ENCODE results near the gene SH3BP1. TPM values are rescaled to one million over a fixed set of nuclear protein-coding genes. Genes with fewer than 3 reads are reported as not detected.

Gene SH3BP1
- total and polyA plus RNA-seq, 4 donors, result 14.8 to 20.2 (median 18.0) TPM

DNA sequence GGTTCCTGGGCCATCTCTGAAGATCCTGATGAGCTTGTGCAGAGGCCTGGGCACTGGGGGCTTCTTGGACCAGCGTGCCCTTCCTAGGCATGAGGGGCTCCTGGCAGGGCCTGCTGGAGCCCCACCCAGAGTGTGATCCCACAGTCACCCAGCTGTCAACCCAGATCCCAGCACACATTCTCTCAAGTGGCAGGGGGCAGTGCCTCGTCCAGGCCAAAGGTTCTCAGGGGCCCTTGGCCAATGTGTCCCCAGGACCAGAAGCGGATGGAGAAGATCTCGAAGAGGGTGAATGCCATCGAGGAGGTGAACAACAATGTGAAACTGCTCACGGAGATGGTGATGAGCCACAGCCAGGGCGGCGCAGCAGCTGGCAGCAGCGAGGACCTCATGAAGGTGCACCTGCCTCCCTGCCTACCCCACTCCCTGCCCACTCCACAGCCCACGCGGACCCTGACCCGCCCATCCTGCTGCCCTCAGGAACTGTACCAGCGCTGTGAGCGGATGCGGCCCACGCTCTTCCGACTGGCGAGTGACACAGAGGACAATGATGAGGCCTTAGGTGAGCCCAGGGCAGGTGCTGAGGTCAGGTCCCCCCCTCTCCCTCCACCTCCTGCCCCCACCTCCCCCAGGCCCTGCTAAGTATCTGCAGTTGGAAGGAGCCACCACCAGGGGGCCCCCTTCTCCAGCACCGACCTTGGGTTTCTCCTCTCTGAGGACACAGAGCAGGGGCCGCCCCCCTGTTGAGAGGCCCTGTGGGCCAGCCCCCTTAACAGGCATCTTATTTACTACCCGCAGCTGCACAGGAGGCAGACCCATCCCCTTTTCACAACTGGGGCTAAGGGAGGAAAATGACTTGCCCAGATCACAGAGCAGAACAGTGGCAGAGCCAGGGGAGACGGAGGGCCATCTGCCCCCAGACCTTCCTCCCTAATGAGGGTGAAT lies 16.1 kb upstream of the SH3BP1 start:
- TF ChIP-seq, protein P1, sequence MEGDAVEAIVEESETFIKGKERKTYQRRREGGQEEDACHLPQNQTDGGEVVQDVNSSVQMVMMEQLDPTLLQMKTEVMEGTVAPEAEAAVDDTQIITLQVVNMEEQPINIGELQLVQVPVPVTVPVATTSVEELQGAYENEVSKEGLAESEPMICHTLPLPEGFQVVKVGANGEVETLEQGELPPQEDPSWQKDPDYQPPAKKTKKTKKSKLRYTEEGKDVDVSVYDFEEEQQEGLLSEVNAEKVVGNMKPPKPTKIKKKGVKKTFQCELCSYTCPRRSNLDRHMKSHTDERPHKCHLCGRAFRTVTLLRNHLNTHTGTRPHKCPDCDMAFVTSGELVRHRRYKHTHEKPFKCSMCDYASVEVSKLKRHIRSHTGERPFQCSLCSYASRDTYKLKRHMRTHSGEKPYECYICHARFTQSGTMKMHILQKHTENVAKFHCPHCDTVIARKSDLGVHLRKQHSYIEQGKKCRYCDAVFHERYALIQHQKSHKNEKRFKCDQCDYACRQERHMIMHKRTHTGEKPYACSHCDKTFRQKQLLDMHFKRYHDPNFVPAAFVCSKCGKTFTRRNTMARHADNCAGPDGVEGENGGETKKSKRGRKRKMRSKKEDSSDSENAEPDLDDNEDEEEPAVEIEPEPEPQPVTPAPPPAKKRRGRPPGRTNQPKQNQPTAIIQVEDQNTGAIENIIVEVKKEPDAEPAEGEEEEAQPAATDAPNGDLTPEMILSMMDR (IDR thresholded peaks at IDR 0.05; ENCODE audit: control extremely low read depth, extremely low read depth), result peak; percentile 42
- Histone ChIP-seq H3K9me3 (ENCODE audit: control insufficient read depth in 4 of 4, insufficient read depth in 3 of 4, low read length in 3 of 4) (no peaks in the 10 kb centered on the region), H3K9ac (ENCODE audit: insufficient read depth in 1 of 2, low read length in 2 of 2) (no peak overlapping the region), H3K4me1 (ENCODE audit: control insufficient read depth in 5 of 5, insufficient read depth in 5 of 5, low read length in 5 of 5) (peaks cover 0 to 23% (median 10%) of the 10 kb centered on the region in 5 donors), H3K36me3 (ENCODE audit: control insufficient read depth in 4 of 4, insufficient read depth in 4 of 4, low read length in 4 of 4) (peaks cover 5 to 49% (median 15%) of the 10 kb centered on the region in 4 donors), H3K4me3 (no peak overlapping the region), H3K27ac (ENCODE audit: low read depth in 1 of 2, low read length in 1 of 2) (no peak overlapping the region), H3K27me3 (ENCODE audit: control insufficient read depth in 3 of 3, insufficient read depth in 3 of 3, low read length in 2 of 3) (no peaks in the 10 kb centered on the region)
- 63 to 65% methylated on average over 22 of the region's 22 CpGs for WGBS, 2 donors
- ATAC-seq (ENCODE audit: insufficient read depth, low FRiP score), result no peak
- DNase-seq, result peak; percentile 81 to 86 (median 81)

DNA sequence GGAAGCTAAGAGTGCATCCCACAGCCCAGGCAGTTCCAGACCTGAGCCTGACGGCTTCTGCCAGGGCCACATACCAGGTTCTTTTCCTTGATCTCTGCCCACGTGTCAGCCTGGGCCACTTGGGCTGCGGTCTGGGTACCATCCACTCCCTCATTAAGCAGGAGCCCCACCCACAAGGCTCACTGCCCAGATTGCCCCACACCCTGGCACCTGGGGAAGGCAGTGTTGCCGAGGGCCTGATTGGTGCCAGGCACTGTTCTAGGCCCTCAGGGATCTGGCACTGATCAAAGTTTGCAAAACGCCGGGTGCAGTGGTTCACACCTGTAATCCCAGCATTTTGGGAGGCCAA lies 15.5 kb upstream of the SH3BP1 start:
- Histone ChIP-seq H3K9me3 (ENCODE audit: control insufficient read depth in 4 of 4, insufficient read depth in 3 of 4, low read length in 3 of 4) (no peaks in the 10 kb centered on the region), H3K36me3 (ENCODE audit: control insufficient read depth in 4 of 4, insufficient read depth in 4 of 4, low read length in 4 of 4) (peaks cover 2 to 46% (median 16%) of the 10 kb centered on the region in 4 donors), H3K4me3 (no peak overlapping the region), H3K27me3 (ENCODE audit: control insufficient read depth in 3 of 3, insufficient read depth in 3 of 3, low read length in 2 of 3) (no peaks in the 10 kb centered on the region), H3K4me1 (ENCODE audit: control insufficient read depth in 5 of 5, insufficient read depth in 5 of 5, low read length in 5 of 5) (peaks cover 0 to 23% (median 10%) of the 10 kb centered on the region in 5 donors), H3K9ac (ENCODE audit: insufficient read depth in 1 of 2, low read length in 2 of 2) (no peak overlapping the region), H3K27ac (ENCODE audit: low read depth in 1 of 2, low read length in 1 of 2) (no peak overlapping the region)
- ATAC-seq (ENCODE audit: insufficient read depth, low FRiP score) (no peak), DNase-seq (no peak)
- WGBS, 2 donors, result 68 to 84% methylated on average over 6 of the region's 6 CpGs
- TF ChIP-seq, protein P1 (IDR thresholded peaks at IDR 0.05; ENCODE audit: control extremely low read depth, extremely low read depth), result no peak

DNA sequence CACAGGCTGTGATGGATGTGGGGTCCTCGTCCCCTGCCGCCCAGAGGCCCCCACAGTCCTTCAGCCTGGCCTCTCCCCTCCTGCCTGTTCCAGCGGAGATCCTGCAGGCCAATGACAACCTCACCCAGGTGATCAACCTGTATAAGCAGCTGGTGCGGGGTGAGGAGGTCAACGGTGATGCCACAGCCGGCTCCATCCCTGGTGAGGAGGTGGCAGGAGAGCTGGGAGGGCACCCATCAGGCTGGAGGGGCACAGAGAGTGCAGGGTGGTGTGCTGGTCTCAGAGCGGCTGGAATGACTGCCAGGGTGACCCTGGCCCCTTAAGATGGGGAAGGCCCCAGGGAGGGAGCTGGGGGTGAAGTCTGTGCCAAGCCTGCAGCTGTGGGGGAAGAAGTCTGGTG lies 14.6 kb upstream of the SH3BP1 start:
- no peak overlapping the region for H3K4me3 ChIP-seq
- WGBS, 2 donors, result 91 to 92% methylated on average over 7 of the region's 7 CpGs
- no peaks in the 10 kb centered on the region for H3K27me3 ChIP-seq (ENCODE audit: control insufficient read depth in 3 of 3, insufficient read depth in 3 of 3, low read length in 2 of 3)
- H3K9ac ChIP-seq (ENCODE audit: insufficient read depth in 1 of 2, low read length in 2 of 2), result no peak overlapping the region
- H3K4me1 ChIP-seq (ENCODE audit: control insufficient read depth in 5 of 5, insufficient read depth in 5 of 5, low read length in 5 of 5), result peaks cover 0 to 23% (median 10%) of the 10 kb centered on the region in 5 donors
- peak overlapping the region in 1 of 2 donors; percentile 3 for H3K27ac ChIP-seq (ENCODE audit: low read depth in 1 of 2, low read length in 1 of 2)
- ATAC-seq (ENCODE audit: insufficient read depth, low FRiP score) (no peak), DNase-seq (no peak)
- TF ChIP-seq, protein P1 (IDR thresholded peaks at IDR 0.05; ENCODE audit: control extremely low read depth, extremely low read depth), result no peak
- no peaks in the 10 kb centered on the region for H3K9me3 ChIP-seq (ENCODE audit: control insufficient read depth in 4 of 4, insufficient read depth in 3 of 4, low read length in 3 of 4)
- peaks cover 2 to 46% (median 15%) of the 10 kb centered on the region in 4 donors for H3K36me3 ChIP-seq (ENCODE audit: control insufficient read depth in 4 of 4, insufficient read depth in 4 of 4, low read length in 4 of 4)

All from lung (tissue), 12 donors.